H9 (cell line): ENCODE measurements around the gene SPRN. TPM values are rescaled to one million over a fixed set of nuclear protein-coding genes. Genes with fewer than 3 reads are reported as not detected.

Experiments
- DNase-seq: peaks from one replicate; pipeline ENCODE4 v3.0.0-alpha.2; 2017
- H2AFZ ChIP-seq: one replicate; pipeline ENCODE4 v1.6.1; 2013; ENCODE audit warnings: mild to moderate bottlenecking, low read length, control low read depth, moderate library complexity
- H2AK5ac ChIP-seq: 2 replicates; pipeline ENCODE4 v1.6.1; 2013; ENCODE audit warnings: low read length, control low read depth, mixed read lengths; ENCODE audit not compliant: insufficient read length
- H2BK120ac ChIP-seq: one replicate; pipeline ENCODE4 v1.6.1; 2013; ENCODE audit warnings: low read depth, mild to moderate bottlenecking, low read length, control low read depth, inconsistent platforms; ENCODE audit not compliant: poor library complexity, severe bottlenecking
- H2BK12ac ChIP-seq: 2 replicates; pipeline ENCODE4 v1.6.1; 2013; ENCODE audit warnings: low read length, control low read depth, mixed read lengths, low read depth; ENCODE audit not compliant: insufficient read length
- H2BK15ac ChIP-seq: 2 replicates; pipeline ENCODE4 v1.6.1; 2013; ENCODE audit warnings: low read depth, low read length, control low read depth
- H2BK20ac ChIP-seq: one replicate; pipeline ENCODE4 v1.6.1; 2013; ENCODE audit warnings: low read depth, mild to moderate bottlenecking, low read length, control low read depth, inconsistent platforms; ENCODE audit not compliant: poor library complexity, severe bottlenecking
- H2BK5ac ChIP-seq: 2 replicates; pipeline ENCODE4 v1.6.1; 2013; ENCODE audit warnings: low read length, control low read depth, mixed read lengths; ENCODE audit not compliant: insufficient read length
- H3K14ac ChIP-seq: 2 replicates; pipeline ENCODE4 v1.6.1; 2013; ENCODE audit warnings: low read length, control low read depth; ENCODE audit not compliant: insufficient read depth
- H3K18ac ChIP-seq: 2 replicates; pipeline ENCODE4 v1.6.1; 2013; ENCODE audit warnings: low read depth, mild to moderate bottlenecking, mixed read lengths, low read length, control low read depth; ENCODE audit not compliant: insufficient read length
- H3K23ac ChIP-seq: 2 replicates; pipeline ENCODE4 v1.6.1; 2013; ENCODE audit warnings: low read length, control low read depth, mixed read lengths, low read depth; ENCODE audit not compliant: insufficient read length
- H3K23me2 ChIP-seq: 2 replicates; pipeline ENCODE4 v1.6.1; 2013; ENCODE audit warnings: low read depth, mild to moderate bottlenecking, mixed read lengths, low read length, control low read depth; ENCODE audit not compliant: insufficient read length, poor library complexity, severe bottlenecking
- H3K27ac ChIP-seq: 2 replicates; pipeline ENCODE4 v1.5.1; 2013; ENCODE audit warnings: low read length, control low read depth, mixed read lengths, low read depth; ENCODE audit not compliant: insufficient read length
- H3K27me3 ChIP-seq: 2 replicates; pipeline ENCODE4 v1.6.1; 2013; ENCODE audit warnings: low read length, control low read depth, inconsistent platforms; ENCODE audit not compliant: insufficient read depth
- H3K4ac ChIP-seq: 2 replicates; pipeline ENCODE4 v1.6.1; 2013; ENCODE audit warnings: low read depth, mild to moderate bottlenecking, control low read depth, inconsistent platforms, low read length, moderate library complexity
- H3K4me1 ChIP-seq: 2 replicates; pipeline ENCODE4 v1.6.1; 2013; ENCODE audit warnings: low read length, control low read depth, inconsistent platforms; ENCODE audit not compliant: insufficient read depth
- H3K4me2 ChIP-seq: 2 replicates; pipeline ENCODE4 v1.6.1; 2013; ENCODE audit warnings: low read length, control low read depth, mixed read lengths; ENCODE audit not compliant: insufficient read length, insufficient read depth
- H3K56ac ChIP-seq: 2 replicates; pipeline ENCODE4 v1.6.1; 2013; ENCODE audit warnings: low read depth, mild to moderate bottlenecking, mixed read lengths, low read length, control low read depth; ENCODE audit not compliant: insufficient read length
- H3K79me1 ChIP-seq: 2 replicates; pipeline ENCODE4 v1.6.1; 2013; ENCODE audit warnings: low read depth, mild to moderate bottlenecking, moderate library complexity, low read length, control low read depth, inconsistent platforms; ENCODE audit not compliant: insufficient read depth, poor library complexity, severe bottlenecking
- H3K79me2 ChIP-seq: 2 replicates; pipeline ENCODE4 v1.6.1; 2013; ENCODE audit warnings: low read length, control low read depth, inconsistent platforms; ENCODE audit not compliant: insufficient read depth
- H3K9ac ChIP-seq: 2 replicates; pipeline ENCODE4 v1.6.1; 2013; ENCODE audit warnings: low read length, control low read depth, mixed read lengths; ENCODE audit not compliant: insufficient read length; ENCODE audit errors: extremely low read depth
- H3K9me3 ChIP-seq: one replicate; pipeline ENCODE4 v1.6.1; 2013; ENCODE audit warnings: low read depth, low read length, inconsistent platforms; ENCODE audit not compliant: control insufficient read depth
- H3T11ph ChIP-seq: one replicate; pipeline ENCODE4 v1.6.1; 2013; ENCODE audit warnings: mild to moderate bottlenecking, low read length, control low read depth, inconsistent platforms
- H4K20me1 ChIP-seq: one replicate; pipeline ENCODE4 v1.6.1; 2013; ENCODE audit not compliant: control insufficient read depth, insufficient read length, insufficient read depth
- H4K5ac ChIP-seq: 2 replicates; pipeline ENCODE4 v1.6.1; 2013; ENCODE audit warnings: low read depth, mild to moderate bottlenecking, mixed read lengths, low read length, control low read depth; ENCODE audit not compliant: insufficient read length
- H4K8ac ChIP-seq: replicated peaks from 2 replicates; pipeline ENCODE4 v1.6.1; 2013; ENCODE audit warnings: low read length, control low read depth, mixed read lengths, low read depth; ENCODE audit not compliant: insufficient read length
- H4K91ac ChIP-seq: 2 replicates; pipeline ENCODE4 v1.6.1; 2013; ENCODE audit warnings: low read depth, mild to moderate bottlenecking, moderate library complexity, mixed read lengths, low read length, control low read depth; ENCODE audit not compliant: insufficient read length
- H3K27ac Mint-ChIP-seq, 3 experiments: 2 replicates in 2 of 3; 3 replicates in 1 of 3; pipeline ENCODE4 v1.8.0; 2020 to 2021; ENCODE audit warnings: mixed read lengths in 3 of 3, mild to moderate bottlenecking in 1 of 3, moderate library complexity in 1 of 3
- H3K27me3 Mint-ChIP-seq: 2 replicates; pipeline ENCODE4 v1.8.0; 2021; ENCODE audit warnings: low read depth, mild to moderate bottlenecking, moderate library complexity, mixed read lengths
- H3K36me3 Mint-ChIP-seq, 3 experiments: 2 replicates in 2 of 3; 3 replicates in 1 of 3; pipeline ENCODE4 v1.8.0; 2020 to 2021; ENCODE audit warnings: low read depth in 3 of 3, mixed read lengths in 3 of 3; ENCODE audit not compliant: insufficient read depth in 1 of 3
- H3K4me1 Mint-ChIP-seq, 2 experiments: 2 replicates each; pipeline ENCODE4 v1.8.0; 2020; ENCODE audit warnings: mixed read lengths in 2 of 2
- H3K4me3 Mint-ChIP-seq, 2 experiments: 2 replicates in 1 of 2; 3 replicates in 1 of 2; pipeline ENCODE4 v1.8.0; 2020 to 2021; ENCODE audit warnings: mild to moderate bottlenecking in 2 of 2, mixed read lengths in 2 of 2, moderate library complexity in 1 of 2
- H3K9me3 Mint-ChIP-seq, 2 experiments: 2 replicates in 1 of 2; 3 replicates in 1 of 2; pipeline ENCODE4 v1.8.0; 2020; ENCODE audit warnings: mild to moderate bottlenecking in 2 of 2, mixed read lengths in 2 of 2, moderate library complexity in 1 of 2
- WGBS: extraction: QIAGEN DNeasy Blood & Tissue Kit; methylation state at CpG from one replicate; pipeline ENCODE4 v1.1.7; 2013; ENCODE audit warnings: missing lambda C conversion rate, low lambda C conversion rate, mixed read lengths; ENCODE audit not compliant: insufficient read length; ENCODE audit errors: extremely low coverage; 5-methylcytosine and 5-hydroxymethylcytosine counted together
- total RNA-seq: library from RNA; stranded (reverse); gene quantifications from 2 replicates; pipeline ENCODE4 v1.2.1, GENCODE V29; 2021
- TF ChIP-seq, protein P1 (sequence below): fragments of 200-600 bp; sonication (generic); conservative IDR thresholded peaks from 3 replicates; pipeline ENCODE4 v1.8.0; 2021; ENCODE audit warnings: antibody characterized with exemption, mild to moderate bottlenecking

SPRN gene
- total RNA-seq, 1 experiment from 2014 or later: 0.42 TPM

DNA sequence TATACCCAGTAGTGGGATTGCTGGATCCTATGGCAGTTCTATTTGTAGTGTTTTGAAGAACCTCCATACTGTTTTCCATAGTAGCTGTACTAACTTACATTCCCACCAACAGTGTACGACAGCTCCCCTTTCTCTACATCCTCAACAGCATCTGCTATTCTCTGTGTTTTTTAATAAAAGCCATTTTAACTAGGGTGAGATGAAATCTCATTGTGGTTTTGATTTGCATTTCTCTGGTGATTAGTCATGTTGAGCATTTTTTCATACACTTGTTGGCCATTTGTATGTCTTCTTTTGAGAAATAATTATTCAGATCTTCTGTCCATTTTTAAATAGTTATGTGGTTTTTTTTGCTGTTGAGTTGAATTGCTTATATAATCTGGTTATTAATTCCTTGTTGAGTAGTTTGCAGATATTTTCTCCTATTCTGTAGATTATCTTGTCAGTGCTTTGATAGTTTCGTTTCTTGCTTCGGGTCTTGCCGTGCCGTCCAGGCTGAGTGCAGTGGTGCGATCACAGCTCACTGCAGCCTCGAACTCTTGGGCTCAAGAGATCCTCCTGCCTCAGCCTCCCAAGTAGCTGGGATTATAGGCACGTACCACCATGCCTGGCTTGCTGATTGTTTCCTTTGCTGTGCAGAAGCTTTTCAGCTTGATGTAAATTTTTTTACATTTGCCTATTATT is 18.4 kb downstream of the SPRN start:
- Histone ChIP-seq H3K27me3 (no peaks in the 10 kb centered on the region), H3K4ac (no peak overlapping the region), H2BK15ac (no peak overlapping the region), H3K4me1 (no peaks in the 10 kb centered on the region), H2BK12ac (no peak overlapping the region), H4K20me1 (no peaks in the 10 kb centered on the region), H3K18ac (no peak overlapping the region), H2BK20ac (no peak overlapping the region), H3K4me2 (no peak overlapping the region), H4K91ac (no peak overlapping the region), H3K79me2 (peaks cover 3% of the 10 kb centered on the region; the same call in 1 of the 2 replicates), H4K5ac (no peak overlapping the region), H2AFZ (no peak overlapping the region), H3K23me2 (no peaks in the 10 kb centered on the region), H3K23ac (no peak overlapping the region), H3K27ac (no peak overlapping the region), H4K8ac (no peak overlapping the region), H3K9ac (no peak overlapping the region), H3T11ph (no peak overlapping the region), H3K9me3 (no peaks in the 10 kb centered on the region), H3K14ac (no peak overlapping the region), H2AK5ac (no peak overlapping the region), H2BK5ac (no peak overlapping the region), H3K79me1 (peaks cover 2% of the 10 kb centered on the region), H2BK120ac (no peak overlapping the region), H3K56ac (no peak overlapping the region)
- peaks cover 73 to 95% (median 86%) of the 10 kb centered on the region in 3 experiments for H3K36me3 Mint-ChIP-seq
- H3K4me1 Mint-ChIP-seq: no peaks in the 10 kb centered on the region
- peaks cover 8 to 14% of the 10 kb centered on the region in 2 experiments; a peak in 4 of 5 replicates for H3K9me3 Mint-ChIP-seq
- no peak overlapping the region for H3K27ac Mint-ChIP-seq
- no CpG with 5 or more reads among the region's 8 CpGs for WGBS
- TF ChIP-seq, protein P1, sequence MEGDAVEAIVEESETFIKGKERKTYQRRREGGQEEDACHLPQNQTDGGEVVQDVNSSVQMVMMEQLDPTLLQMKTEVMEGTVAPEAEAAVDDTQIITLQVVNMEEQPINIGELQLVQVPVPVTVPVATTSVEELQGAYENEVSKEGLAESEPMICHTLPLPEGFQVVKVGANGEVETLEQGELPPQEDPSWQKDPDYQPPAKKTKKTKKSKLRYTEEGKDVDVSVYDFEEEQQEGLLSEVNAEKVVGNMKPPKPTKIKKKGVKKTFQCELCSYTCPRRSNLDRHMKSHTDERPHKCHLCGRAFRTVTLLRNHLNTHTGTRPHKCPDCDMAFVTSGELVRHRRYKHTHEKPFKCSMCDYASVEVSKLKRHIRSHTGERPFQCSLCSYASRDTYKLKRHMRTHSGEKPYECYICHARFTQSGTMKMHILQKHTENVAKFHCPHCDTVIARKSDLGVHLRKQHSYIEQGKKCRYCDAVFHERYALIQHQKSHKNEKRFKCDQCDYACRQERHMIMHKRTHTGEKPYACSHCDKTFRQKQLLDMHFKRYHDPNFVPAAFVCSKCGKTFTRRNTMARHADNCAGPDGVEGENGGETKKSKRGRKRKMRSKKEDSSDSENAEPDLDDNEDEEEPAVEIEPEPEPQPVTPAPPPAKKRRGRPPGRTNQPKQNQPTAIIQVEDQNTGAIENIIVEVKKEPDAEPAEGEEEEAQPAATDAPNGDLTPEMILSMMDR: no peak
- H3K4me3 Mint-ChIP-seq: no peak overlapping the region
- no peaks in the 10 kb centered on the region for H3K27me3 Mint-ChIP-seq
- no peak for DNase-seq
